ENCODE measurements around the gene MKI67.
"Not testable (repeated sequence)": the region's sequence is repeated elsewhere in the genome, so short reads cannot be mapped to it uniquely, and the experiment has no call there.

MKI67 gene

GRCh38 chr10:128152741-128153580, 26.7 kb upstream of the MKI67 start:
- H3K4me1 Mint-ChIP-seq = peaks cover 7% of the 10 kb centered on the region
- H3K36me3 Mint-ChIP-seq = no peaks in the 10 kb centered on the region
- ATAC-seq (no peak), DNase-seq (ENCODE audit: low spot score in 2 of 2) (no peak)
- no peak overlapping the region for H3K4me3 Mint-ChIP-seq
- H3K9me3 Mint-ChIP-seq = no peaks in the 10 kb centered on the region
- no peak overlapping the region for H3K27ac Mint-ChIP-seq

- H3K36me3 Mint-ChIP-seq = no peaks in the 10 kb centered on the region
- peaks cover under 1% of the 10 kb centered on the region for H3K9me3 Mint-ChIP-seq
- ATAC-seq (no peak), DNase-seq (ENCODE audit: low spot score in 2 of 2) (no peak)
- H3K27ac Mint-ChIP-seq = no peak overlapping the region
- H3K4me3 Mint-ChIP-seq = peak overlapping the region; percentile 59
- peaks cover 22% of the 10 kb centered on the region for H3K4me1 Mint-ChIP-seq
Observed at GRCh38 chr10:128151031-128151430, 24.8 kb upstream of the MKI67 start.

GRCh38 chr10:128150561-128150960, 24.3 kb upstream of the MKI67 start:
- H3K4me3 Mint-ChIP-seq = peak overlapping the region; percentile 59

GRCh38 chr10:128150045-128150493, 23.8 kb upstream of the MKI67 start:
- H3K4me1 Mint-ChIP-seq = peaks cover 30% of the 10 kb centered on the region
- H3K36me3 Mint-ChIP-seq = no peaks in the 10 kb centered on the region
- ATAC-seq (peak; percentile 94), DNase-seq (ENCODE audit: low spot score in 2 of 2) (peak; percentile 82 to 91)
- peak overlapping the region; percentile 59 for H3K4me3 Mint-ChIP-seq
- H3K27ac Mint-ChIP-seq = no peak overlapping the region
- H3K9me3 Mint-ChIP-seq = peaks cover 3% of the 10 kb centered on the region

More at GRCh38 chr10:128150561-128150960, 24.3 kb upstream of the MKI67 start:
- no peak for ATAC-seq
- Mint-ChIP-seq H3K4me1 (peaks cover 26% of the 10 kb centered on the region), H3K36me3 (no peaks in the 10 kb centered on the region), H3K27ac (no peak overlapping the region), H3K9me3 (peaks cover 3% of the 10 kb centered on the region)
- no peak for DNase-seq (ENCODE audit: low spot score in 2 of 2)

- DNase-seq (ENCODE audit: low spot score in 2 of 2) (no peak), ATAC-seq (no peak)
- Mint-ChIP-seq H3K9me3 (peaks cover 3% of the 10 kb centered on the region), H3K36me3 (peaks cover 4% of the 10 kb centered on the region), H3K27ac (no peak overlapping the region), H3K4me3 (peak overlapping the region; percentile 59), H3K4me1 (peaks cover 36% of the 10 kb centered on the region)
Observed at GRCh38 chr10:128149267-128150014, 23.2 kb upstream of the MKI67 start.

- ATAC-seq (no peak), DNase-seq (ENCODE audit: low spot score in 2 of 2) (no peak)
- peaks cover 3% of the 10 kb centered on the region for H3K9me3 Mint-ChIP-seq
- peak overlapping the region; percentile 43 for H3K27ac Mint-ChIP-seq
- peaks cover 6% of the 10 kb centered on the region for H3K36me3 Mint-ChIP-seq
- peaks cover 39% of the 10 kb centered on the region for H3K4me1 Mint-ChIP-seq
- H3K4me3 Mint-ChIP-seq = no peak overlapping the region
Observed at GRCh38 chr10:128147669-128148068, 21.4 kb upstream of the MKI67 start.

GRCh38 chr10:128147064-128147463, 20.8 kb upstream of the MKI67 start:
- Mint-ChIP-seq H3K4me3 (no peak overlapping the region), H3K4me1 (peaks cover 39% of the 10 kb centered on the region), H3K36me3 (peaks cover 6% of the 10 kb centered on the region), H3K27ac (peak overlapping the region; percentile 43), H3K9me3 (peaks cover 3% of the 10 kb centered on the region)
- DNase-seq (ENCODE audit: low spot score in 2 of 2) = no peak
- ATAC-seq = peak; percentile 61

- Mint-ChIP-seq H3K27ac (peak overlapping the region; percentile 71), H3K36me3 (peaks cover 6% of the 10 kb centered on the region), H3K4me1 (peaks cover 31% of the 10 kb centered on the region), H3K9me3 (peaks cover 3% of the 10 kb centered on the region), H3K4me3 (no peak overlapping the region)
- no peak for DNase-seq (ENCODE audit: low spot score in 2 of 2)
- no peak for ATAC-seq
Observed at GRCh38 chr10:128144547-128144946, 18.3 kb upstream of the MKI67 start.

GRCh38 chr10:128143531-128143930, 17.3 kb upstream of the MKI67 start:
- peak overlapping the region; percentile 58 for H3K27ac Mint-ChIP-seq
- H3K4me1 Mint-ChIP-seq = peaks cover 31% of the 10 kb centered on the region
- ATAC-seq = no peak
- no peak for DNase-seq (ENCODE audit: low spot score in 2 of 2)
- peaks cover 6% of the 10 kb centered on the region for H3K36me3 Mint-ChIP-seq
- no peak overlapping the region for H3K4me3 Mint-ChIP-seq
- H3K9me3 Mint-ChIP-seq = peaks cover 3% of the 10 kb centered on the region

- peaks cover 11% of the 10 kb centered on the region for H3K4me1 Mint-ChIP-seq
- ATAC-seq = no peak
- no peak overlapping the region for H3K27ac Mint-ChIP-seq
- H3K9me3 Mint-ChIP-seq = no peaks in the 10 kb centered on the region
- no peak for DNase-seq (ENCODE audit: low spot score in 2 of 2)
- H3K4me3 Mint-ChIP-seq = no peak overlapping the region
- H3K36me3 Mint-ChIP-seq = peaks cover 6% of the 10 kb centered on the region
Observed at GRCh38 chr10:128140425-128140824, 14.2 kb upstream of the MKI67 start.

GRCh38 chr10:128138429-128138828, 12.2 kb upstream of the MKI67 start:
- H3K9me3 Mint-ChIP-seq; H3K4me1 Mint-ChIP-seq; H3K36me3 Mint-ChIP-seq; H3K27ac Mint-ChIP-seq; ATAC-seq; DNase-seq (ENCODE audit: low spot score in 2 of 2); H3K4me3 Mint-ChIP-seq: not testable (repeated sequence)

GRCh38 chr10:128137877-128138276, 11.7 kb upstream of the MKI67 start:
- DNase-seq (ENCODE audit: low spot score in 2 of 2) (no peak), ATAC-seq (no peak)
- H3K4me3 Mint-ChIP-seq = no peak overlapping the region
- no peaks in the 10 kb centered on the region for H3K36me3 Mint-ChIP-seq
- H3K9me3 Mint-ChIP-seq = no peaks in the 10 kb centered on the region
- H3K27ac Mint-ChIP-seq = no peak overlapping the region
- H3K4me1 Mint-ChIP-seq = no peaks in the 10 kb centered on the region

GRCh38 chr10:128130051-128130450, 3.8 kb upstream of the MKI67 start:
- Mint-ChIP-seq H3K4me3 (no peak overlapping the region), H3K9me3 (no peaks in the 10 kb centered on the region), H3K36me3 (peaks cover 22% of the 10 kb centered on the region), H3K4me1 (peaks cover 13% of the 10 kb centered on the region), H3K27ac (no peak overlapping the region)
- no peak for ATAC-seq
- no peak for DNase-seq (ENCODE audit: low spot score in 2 of 2)

- ATAC-seq = no peak
- Mint-ChIP-seq H3K9me3 (no peaks in the 10 kb centered on the region), H3K36me3 (peaks cover 37% of the 10 kb centered on the region), H3K4me1 (peaks cover 24% of the 10 kb centered on the region), H3K4me3 (no peak overlapping the region), H3K27ac (no peak overlapping the region)
- DNase-seq (ENCODE audit: low spot score in 2 of 2) = no peak
Observed at GRCh38 chr10:128128582-128128981, 2.4 kb upstream of the MKI67 start.

GRCh38 chr10:128125416-128125943, 743 bp downstream of the MKI67 start:
- no peak for DNase-seq (ENCODE audit: low spot score in 2 of 2)
- peak overlapping the region; percentile 89 for H3K27ac Mint-ChIP-seq
- peaks cover 58% of the 10 kb centered on the region for H3K36me3 Mint-ChIP-seq
- H3K4me3 Mint-ChIP-seq = peak overlapping the region; percentile 91
- H3K9me3 Mint-ChIP-seq = no peaks in the 10 kb centered on the region
- no peak for ATAC-seq
- H3K4me1 Mint-ChIP-seq = peaks cover 24% of the 10 kb centered on the region

Measured in stimulated activated effector memory CD8-positive, alpha-beta T cell treated with anti-CD3 and anti-CD28 coated beads, Interleukin-12 subunit alpha, Interleukin-12 subunit beta, amount 100 ng/mL, for 72 hours (primary cell).